SK-N-SH (cell line): ENCODE data around the gene HINFP. TPM values are rescaled to one million over a fixed set of nuclear protein-coding genes. Genes with fewer than 3 reads are reported as not detected.

Experiments used
- CTCF ChIA-PET: fragments of 300-600, 350-600 bp; formaldehyde crosslinking; extraction: SDS; loops from one replicate; lab custom pipeline; 2021; lab: Yijun Ruan, JAX
- POLR2A ChIA-PET: fragments of 350-600 bp; sonication (Branson Sonifier 250); formaldehyde crosslinking; extraction: SDS; loops from one replicate; lab custom pipeline; 2020; ENCODE audit warnings: antibody characterized with exemption, inconsistent platforms; lab: Yijun Ruan, JAX
- DNase-seq: peaks from one replicate; pipeline ENCODE4 v3.0.0; 2012
- H2AFZ ChIP-seq: fragments of 200-600 bp; sonication (generic); 2 replicates; pipeline ENCODE4 v1.8.1; 2016; ENCODE audit warnings: antibody characterized with exemption, mild to moderate bottlenecking, low read depth
- H3F3A ChIP-seq: fragments of 200-600 bp; sonication (generic); replicated peaks from 2 replicates; pipeline ENCODE3; 2016; ENCODE audit warnings: antibody characterized with exemption, mild to moderate bottlenecking; ENCODE audit not compliant: insufficient read depth
- H3K27ac ChIP-seq, 2 experiments: fragments of 200-500 bp in 1 of 2; fragments of 200-600 bp in 1 of 2; sonication (Bioruptor generic) in 1 of 2; sonication (generic), shearing (Covaris generic) in 1 of 2; 2 replicates each; pipeline versions ENCODE4 v1.5.1 to v1.6.1; 2014 to 2016; ENCODE audit warnings: low read depth in 2 of 2, inconsistent platforms in 1 of 2, low read length in 1 of 2, mild to moderate bottlenecking in 1 of 2, mixed read lengths in 1 of 2
- H3K27me3 ChIP-seq: fragments of 200-600 bp; sonication (generic), shearing (Covaris generic); 2 replicates; pipeline ENCODE4 v1.6.1; 2016; ENCODE audit warnings: mixed run types; ENCODE audit not compliant: insufficient read depth
- H3K36me3 ChIP-seq, 2 experiments: fragments of 200-500 bp in 1 of 2; fragments of 200-600 bp in 1 of 2; sonication (Bioruptor generic) in 1 of 2; sonication (generic) in 1 of 2; replicated peaks in 1 of 2; 2 replicates each; pipeline versions ENCODE3 to v1.5.1; 2014 to 2016; ENCODE audit warnings: low read length in 1 of 2, mild to moderate bottlenecking in 1 of 2; ENCODE audit not compliant: insufficient read depth in 2 of 2, control insufficient read depth in 1 of 2
- H3K4me1 ChIP-seq, 2 experiments: fragments of 200-500 bp in 1 of 2; fragments of 200-600 bp in 1 of 2; sonication (Bioruptor generic) in 1 of 2; sonication (generic), shearing (Covaris generic) in 1 of 2; 2 replicates each; pipeline versions ENCODE4 v1.5.1 to v1.6.1; 2014 to 2016; ENCODE audit warnings: low read depth in 1 of 2, low read length in 1 of 2, mixed run types in 1 of 2; ENCODE audit not compliant: insufficient read depth in 2 of 2, control insufficient read depth in 1 of 2
- H3K4me2 ChIP-seq: fragments of 200-600 bp; sonication (generic), shearing (Covaris generic); 2 replicates; pipeline ENCODE4 v1.6.1; 2017; ENCODE audit warnings: mixed run types
- H3K4me3 ChIP-seq, 2 experiments: fragments of 200-500 bp in 1 of 2; fragments of 200-600 bp in 1 of 2; sonication (Bioruptor generic) in 1 of 2; sonication (generic), shearing (Covaris generic) in 1 of 2; 2 replicates each; pipeline versions ENCODE4 v1.5.1 to v1.8.1; 2014 to 2016; ENCODE audit warnings: low read depth in 2 of 2, inconsistent platforms in 1 of 2, low read length in 1 of 2, mild to moderate bottlenecking in 1 of 2, mixed read lengths in 1 of 2, moderate library complexity in 1 of 2
- H3K79me2 ChIP-seq: fragments of 200-600 bp; sonication (generic); 2 replicates; pipeline ENCODE4 v1.8.1; 2017; ENCODE audit warnings: mild to moderate bottlenecking; ENCODE audit not compliant: insufficient read depth
- H3K9ac ChIP-seq: fragments of 200-600 bp; sonication (generic); 2 replicates; pipeline ENCODE4 v1.6.1; 2017; ENCODE audit warnings: mixed run types
- H3K9me2 ChIP-seq: fragments of 200-600 bp; sonication (generic); 2 replicates; pipeline ENCODE4 v1.6.1; 2017; ENCODE audit warnings: mixed run types
- H3K9me3 ChIP-seq: fragments of 200-600 bp; sonication (generic); 2 replicates; pipeline ENCODE4 v1.6.1; 2017; ENCODE audit warnings: mixed run types, mild to moderate bottlenecking, moderate library complexity
- H4K20me1 ChIP-seq: fragments of 200-600 bp; sonication (generic); 2 replicates; pipeline ENCODE4 v1.6.1; 2017; ENCODE audit warnings: mild to moderate bottlenecking, mixed run types; ENCODE audit not compliant: insufficient read depth
- EP300 ChIP-seq, 2 experiments: IDR thresholded peaks; 2 replicates each; pipeline versions ENCODE4 v1.4.0 to v1.6.1; 2012; ENCODE audit warnings: borderline replicate concordance in 1 of 2, low read depth in 1 of 2, low read length in 1 of 2
- FOSL2 ChIP-seq: IDR thresholded peaks from 2 replicates; pipeline ENCODE4 v1.4.0; 2012; ENCODE audit warnings: low read depth, mild to moderate bottlenecking, moderate library complexity, borderline replicate concordance
- NRF1 ChIP-seq: IDR thresholded peaks from 2 replicates; pipeline ENCODE4 v1.6.1; 2012; ENCODE audit warnings: low read depth, mild to moderate bottlenecking, low read length
- RXRA ChIP-seq: IDR thresholded peaks from 2 replicates; pipeline ENCODE4 v1.4.0; 2012; ENCODE audit warnings: low read depth, mild to moderate bottlenecking, borderline replicate concordance
- TAF1 ChIP-seq: IDR thresholded peaks from 2 replicates; pipeline ENCODE4 v1.6.1; 2012; ENCODE audit warnings: low read depth, mild to moderate bottlenecking, low read length, moderate library complexity, borderline replicate concordance
- USF2 ChIP-seq: fragments of 150-350 bp; IDR thresholded peaks from 2 replicates; pipeline ENCODE4 v1.6.1; 2017; ENCODE audit warnings: antibody characterized with exemption, low read length, low read depth, borderline replicate concordance
- YY1 ChIP-seq: IDR thresholded peaks from 2 replicates; pipeline ENCODE4 v1.4.0; 2012; ENCODE audit warnings: low read depth, mild to moderate bottlenecking
- ZBTB33 ChIP-seq: IDR thresholded peaks from 2 replicates; pipeline ENCODE4 v1.4.0; 2012; ENCODE audit warnings: low read depth, borderline replicate concordance
- WGBS: methylation state at CpG from one replicate; pipeline ENCODE4 v1.1.6; 2017; ENCODE audit warnings: low lambda C conversion rate; 5-methylcytosine and 5-hydroxymethylcytosine counted together
- polyA plus RNA-seq, 3 experiments: library from polyadenylated mRNA; depleted of rRNA; stranded (reverse); fragments of >200 nt; gene quantifications; 2 replicates each; pipeline ENCODE4 v1.2.3, GENCODE V29; 2012
- TF ChIP-seq, protein P1 (sequence below): fragments of 200-600 bp; sonication (generic); IDR thresholded peaks from 2 replicates; pipeline ENCODE4 v1.6.1; 2017; ENCODE audit warnings: antibody characterized with exemption, mild to moderate bottlenecking, moderate library complexity
- TF ChIP-seq, protein P2 (sequence below): IDR thresholded peaks from 2 replicates; pipeline ENCODE4; 2012
- TF ChIP-seq, protein P3 (sequence below): fragments of 150-350 bp; IDR thresholded peaks from 2 replicates; pipeline ENCODE4 v1.6.1; 2016; ENCODE audit warnings: mild to moderate bottlenecking, low read depth, low read length

HINFP gene
- polyA plus RNA-seq, 1 of the 3 experiments (the other 2 are of a cell fraction), result 21.8 TPM

DNA sequence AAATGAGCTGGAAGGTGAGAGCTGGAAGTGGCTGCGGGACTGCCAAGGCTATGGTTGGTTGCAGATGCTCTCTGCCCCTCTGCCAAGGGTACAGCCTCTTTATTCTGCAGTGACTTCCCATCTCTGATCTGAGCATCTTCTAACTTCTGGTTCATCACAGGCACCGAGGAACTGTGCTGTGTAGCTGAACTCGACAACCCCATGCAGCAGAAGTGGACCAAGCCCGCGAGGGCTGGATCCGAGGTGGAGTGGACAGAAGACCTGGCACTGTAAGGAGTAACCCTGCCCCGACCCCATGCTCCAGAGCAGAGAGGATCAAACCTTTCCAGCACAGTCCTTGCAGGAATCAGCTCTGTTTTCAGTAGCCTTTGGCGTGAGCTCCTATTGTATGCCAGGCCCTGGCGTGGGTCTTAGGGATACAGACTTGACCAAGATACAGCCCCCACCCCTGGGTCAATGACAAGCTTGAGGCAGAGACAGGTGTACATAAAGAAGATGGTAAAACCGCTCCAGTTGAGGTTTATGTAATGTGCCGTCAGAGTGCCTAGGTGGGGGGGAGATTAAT lies 9.9 kb upstream of the HINFP start:
- no peak overlapping the region for H3K4me3 ChIP-seq
- H3K4me1 ChIP-seq, result peaks cover 15 to 19% of the 10 kb centered on the region in 2 experiments
- H3K9me3 ChIP-seq, result no peaks in the 10 kb centered on the region
- H3F3A ChIP-seq, result no peaks in the 10 kb centered on the region
- no peaks in the 10 kb centered on the region for H4K20me1 ChIP-seq
- no peak overlapping the region for H3K27ac ChIP-seq
- TF ChIP-seq ZBTB33, result no peak
- TF ChIP-seq, protein P1, sequence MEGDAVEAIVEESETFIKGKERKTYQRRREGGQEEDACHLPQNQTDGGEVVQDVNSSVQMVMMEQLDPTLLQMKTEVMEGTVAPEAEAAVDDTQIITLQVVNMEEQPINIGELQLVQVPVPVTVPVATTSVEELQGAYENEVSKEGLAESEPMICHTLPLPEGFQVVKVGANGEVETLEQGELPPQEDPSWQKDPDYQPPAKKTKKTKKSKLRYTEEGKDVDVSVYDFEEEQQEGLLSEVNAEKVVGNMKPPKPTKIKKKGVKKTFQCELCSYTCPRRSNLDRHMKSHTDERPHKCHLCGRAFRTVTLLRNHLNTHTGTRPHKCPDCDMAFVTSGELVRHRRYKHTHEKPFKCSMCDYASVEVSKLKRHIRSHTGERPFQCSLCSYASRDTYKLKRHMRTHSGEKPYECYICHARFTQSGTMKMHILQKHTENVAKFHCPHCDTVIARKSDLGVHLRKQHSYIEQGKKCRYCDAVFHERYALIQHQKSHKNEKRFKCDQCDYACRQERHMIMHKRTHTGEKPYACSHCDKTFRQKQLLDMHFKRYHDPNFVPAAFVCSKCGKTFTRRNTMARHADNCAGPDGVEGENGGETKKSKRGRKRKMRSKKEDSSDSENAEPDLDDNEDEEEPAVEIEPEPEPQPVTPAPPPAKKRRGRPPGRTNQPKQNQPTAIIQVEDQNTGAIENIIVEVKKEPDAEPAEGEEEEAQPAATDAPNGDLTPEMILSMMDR, result no peak
- no peak for TF ChIP-seq TAF1
- TF ChIP-seq, protein P2, sequence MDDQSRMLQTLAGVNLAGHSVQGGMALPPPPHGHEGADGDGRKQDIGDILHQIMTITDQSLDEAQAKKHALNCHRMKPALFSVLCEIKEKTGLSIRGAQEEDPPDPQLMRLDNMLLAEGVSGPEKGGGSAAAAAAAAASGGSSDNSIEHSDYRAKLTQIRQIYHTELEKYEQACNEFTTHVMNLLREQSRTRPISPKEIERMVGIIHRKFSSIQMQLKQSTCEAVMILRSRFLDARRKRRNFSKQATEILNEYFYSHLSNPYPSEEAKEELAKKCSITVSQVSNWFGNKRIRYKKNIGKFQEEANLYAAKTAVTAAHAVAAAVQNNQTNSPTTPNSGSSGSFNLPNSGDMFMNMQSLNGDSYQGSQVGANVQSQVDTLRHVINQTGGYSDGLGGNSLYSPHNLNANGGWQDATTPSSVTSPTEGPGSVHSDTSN, result no peak
- TF ChIP-seq, protein P3, sequence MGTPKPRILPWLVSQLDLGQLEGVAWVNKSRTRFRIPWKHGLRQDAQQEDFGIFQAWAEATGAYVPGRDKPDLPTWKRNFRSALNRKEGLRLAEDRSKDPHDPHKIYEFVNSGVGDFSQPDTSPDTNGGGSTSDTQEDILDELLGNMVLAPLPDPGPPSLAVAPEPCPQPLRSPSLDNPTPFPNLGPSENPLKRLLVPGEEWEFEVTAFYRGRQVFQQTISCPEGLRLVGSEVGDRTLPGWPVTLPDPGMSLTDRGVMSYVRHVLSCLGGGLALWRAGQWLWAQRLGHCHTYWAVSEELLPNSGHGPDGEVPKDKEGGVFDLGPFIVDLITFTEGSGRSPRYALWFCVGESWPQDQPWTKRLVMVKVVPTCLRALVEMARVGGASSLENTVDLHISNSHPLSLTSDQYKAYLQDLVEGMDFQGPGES, result no peak
- no peak for TF ChIP-seq RXRA
- no peak for TF ChIP-seq USF2
- TF ChIP-seq EP300 (IDR thresholded peaks at IDR 0.05; ENCODE audit: borderline replicate concordance in 1 of 2, low read depth in 1 of 2, low read length in 1 of 2), result no peak
- TF ChIP-seq NRF1, result no peak
- TF ChIP-seq YY1, result no peak
- TF ChIP-seq FOSL2, result no peak
- TF ChIP-seq, all 33 proteins: peak for 0
- H3K4me2 ChIP-seq, result no peak overlapping the region
- ChIA-PET CTCF (interaction anchor here (0.6 to 4.5 kb wide), 5 partner anchors 14 to 212 kb away, joined by 3 to 15 read pairs (median 7); a partner anchor contains a TSS), POLR2A (interaction anchor here (2.8 kb wide), 1 partner anchor 9 kb away, joined by 11 read pairs; the partner anchor contains the start of gene HINFP)
- 87% methylated on average over 10 of the region's 11 CpGs for WGBS
- H3K9ac ChIP-seq, result no peak overlapping the region
- H3K79me2 ChIP-seq, result peaks cover 30% of the 10 kb centered on the region; the same call in 1 of the 2 replicates
- DNase-seq, result no peak
- no peaks in the 10 kb centered on the region for H3K27me3 ChIP-seq
- H3K9me2 ChIP-seq, result no peaks in the 10 kb centered on the region
- H3K36me3 ChIP-seq, result peaks cover 0 to 37% of the 10 kb centered on the region in 2 experiments
- H2AFZ ChIP-seq, result no peak overlapping the region
